ENCODE results near the gene FAM133A.

Gene FAM133A

GRCh38 chrX:93673869-93674271, at the start of gene FAM133A:
Gene FAM133A, plus strand, starts transcription at chrX:93674206. Its CDS starts 35,214 bp downstream, at chrX:93709420.
- DNase-seq (ENCODE audit: low read depth, low spot score) = no peak
- H3K27ac ChIP-seq = no peak within 1 kb of the TSS

- no peak for DNase-seq (ENCODE audit: low read depth, low spot score)
- no peak overlapping the region for H3K27ac ChIP-seq
Observed at GRCh38 chrX:93637591-93637990, 36.4 kb upstream of the FAM133A start.

- H3K27ac ChIP-seq = no peak overlapping the region
- DNase-seq (ENCODE audit: low read depth, low spot score) = no peak
Observed at GRCh38 chrX:93649381-93649780, 24.6 kb upstream of the FAM133A start.

- H3K27ac ChIP-seq = no peak overlapping the region
- DNase-seq (ENCODE audit: low read depth, low spot score) = no peak
Observed at GRCh38 chrX:93660575-93660974, 13.4 kb upstream of the FAM133A start.

- no peak within 1 kb of the TSS for H3K27ac ChIP-seq
- no peak for DNase-seq (ENCODE audit: low read depth, low spot score)
Observed at GRCh38 chrX:93673056-93673868, 744 bp upstream of the FAM133A start, which contains the start of gene NAP1L3. Gene NAP1L3, minus strand, starts transcription at chrX:93673578. Its CDS starts 274 bp downstream, at chrX:93673304.

- no peak for DNase-seq (ENCODE audit: low read depth, low spot score)
- no peak overlapping the region for H3K27ac ChIP-seq
Observed at GRCh38 chrX:93695981-93696380, 22.0 kb downstream of the FAM133A start.

GRCh38 chrX:93703701-93704100, 29.7 kb downstream of the FAM133A start:
- no peak overlapping the region for H3K27ac ChIP-seq
- DNase-seq (ENCODE audit: low read depth, low spot score) = no peak

- no peak for DNase-seq (ENCODE audit: low read depth, low spot score)
Observed at GRCh38 chrX:93711076-93711475, 37.1 kb downstream of the FAM133A start.

GRCh38 chrX:93741811-93742210, 67.8 kb downstream of the FAM133A start:
- H3K27ac ChIP-seq = no peak overlapping the region
- DNase-seq (ENCODE audit: low read depth, low spot score) = no peak

More at GRCh38 chrX:93711076-93711475, 37.1 kb downstream of the FAM133A start:
- H3K27ac ChIP-seq = no peak overlapping the region

GRCh38 chrX:93760163-93760562, 86.2 kb downstream of the FAM133A start:
- no peak overlapping the region for H3K27ac ChIP-seq
- no peak for DNase-seq (ENCODE audit: low read depth, low spot score)
